NT2/D1 (cell line): ENCODE measurements around the gene C19orf81.

Experiments used
- DNase-seq: peaks from one replicate; pipeline ENCODE4 v3.0.0-alpha.2; 2011; ENCODE audit warnings: low read depth, low spot score
- H3K27me3 ChIP-seq: 2 replicates; pipeline ENCODE4 v1.6.0; 2011; ENCODE audit warnings: mild to moderate bottlenecking; ENCODE audit not compliant: insufficient read length, insufficient read depth
- H3K36me3 ChIP-seq: 2 replicates; pipeline ENCODE4 v1.6.1; 2011; ENCODE audit warnings: mild to moderate bottlenecking, low read length, mixed read lengths; ENCODE audit not compliant: insufficient read depth, insufficient read length
- H3K4me1 ChIP-seq: 2 replicates; pipeline ENCODE4 v1.5.1; 2011; ENCODE audit not compliant: insufficient read depth, insufficient read length
- H3K4me3 ChIP-seq: 2 replicates; pipeline ENCODE4 v1.5.1; 2011; ENCODE audit warnings: low read depth; ENCODE audit not compliant: insufficient read length
- H3K9ac ChIP-seq: 2 replicates; pipeline ENCODE4 v1.6.0; 2011; ENCODE audit warnings: low read depth; ENCODE audit not compliant: insufficient read length
- H3K9me3 ChIP-seq: 2 replicates; pipeline ENCODE4 v1.5.1; 2011; ENCODE audit warnings: mild to moderate bottlenecking, low read length; ENCODE audit not compliant: insufficient read depth
- SUZ12 ChIP-seq: IDR thresholded peaks from 2 replicates; pipeline ENCODE4 v1.6.1; 2011; ENCODE audit not compliant: insufficient read length, insufficient read depth; ENCODE audit errors: extremely low read depth
- YY1 ChIP-seq: IDR thresholded peaks from 2 replicates; pipeline ENCODE4 v1.6.1; 2011; ENCODE audit not compliant: insufficient read length, insufficient read depth
- ZNF274 ChIP-seq: IDR thresholded peaks from 2 replicates; pipeline ENCODE4 v1.6.1; 2011; ENCODE audit warnings: mild to moderate bottlenecking, low read depth, low read length

C19orf81 gene

DNA sequence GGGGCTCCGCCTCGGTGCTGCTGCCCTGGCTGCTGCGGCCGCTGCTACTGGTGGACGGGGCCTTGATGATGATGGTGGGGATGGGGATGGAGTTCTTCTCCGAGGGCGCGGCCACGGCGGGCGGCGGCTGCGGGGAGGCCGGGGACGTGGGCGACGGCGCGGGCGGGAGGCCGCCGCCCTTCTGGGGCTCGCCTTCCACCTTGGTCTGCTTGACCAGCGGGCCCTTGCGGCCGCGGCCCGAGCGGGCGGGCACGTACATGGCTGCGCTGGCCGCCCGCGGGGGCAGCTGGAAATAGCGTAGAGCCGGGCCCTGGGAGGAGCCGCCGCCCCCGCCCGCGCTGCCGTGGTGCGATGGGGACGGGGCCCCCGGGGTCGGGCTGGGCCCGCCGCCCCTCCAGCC lies 19.2 kb downstream of the C19orf81 start:
- no peak for DNase-seq
- TF ChIP-seq ZNF274 (no peak), YY1 (no peak), SUZ12 (no peak)
- peaks cover 7% of the 10 kb centered on the region; the same call in 1 of the 2 replicates for H3K9me3 ChIP-seq
- H3K4me3 ChIP-seq, result peak overlapping the region; percentile 24
- no peak overlapping the region for H3K9ac ChIP-seq
- H3K4me1 ChIP-seq, result peaks cover 4% of the 10 kb centered on the region
- H3K27me3 ChIP-seq, result peaks cover 20% of the 10 kb centered on the region
- no peaks in the 10 kb centered on the region for H3K36me3 ChIP-seq

DNA sequence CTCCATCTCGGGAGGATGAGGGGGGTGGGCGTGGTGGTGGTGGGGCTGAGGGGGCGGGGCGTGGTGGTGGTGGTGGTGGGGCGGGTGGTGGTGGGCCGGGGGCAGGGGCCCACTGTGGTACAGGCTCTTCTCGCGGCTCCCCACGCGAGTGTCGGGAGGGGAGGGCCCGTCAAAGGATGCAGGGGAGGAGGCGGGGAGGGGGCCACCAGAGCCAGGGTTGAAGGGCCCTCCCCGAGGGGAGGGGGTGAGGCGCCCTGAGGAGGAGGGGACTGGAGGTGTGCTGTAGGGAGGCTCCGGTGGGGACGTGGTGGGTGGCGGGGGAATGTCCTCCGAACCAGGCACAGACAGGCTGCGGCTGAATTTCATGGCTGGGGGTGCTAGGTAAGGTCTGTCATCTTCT lies 19.6 kb downstream of the C19orf81 start:
- Histone ChIP-seq H3K36me3 (no peaks in the 10 kb centered on the region), H3K9me3 (peaks cover 7% of the 10 kb centered on the region; the same call in 1 of the 2 replicates), H3K4me3 (no peak overlapping the region), H3K9ac (no peak overlapping the region), H3K4me1 (peaks cover 4% of the 10 kb centered on the region), H3K27me3 (peaks cover 20% of the 10 kb centered on the region)
- TF ChIP-seq YY1, result no peak
- no peak for TF ChIP-seq SUZ12
- no peak for TF ChIP-seq ZNF274
- DNase-seq, result no peak

DNA sequence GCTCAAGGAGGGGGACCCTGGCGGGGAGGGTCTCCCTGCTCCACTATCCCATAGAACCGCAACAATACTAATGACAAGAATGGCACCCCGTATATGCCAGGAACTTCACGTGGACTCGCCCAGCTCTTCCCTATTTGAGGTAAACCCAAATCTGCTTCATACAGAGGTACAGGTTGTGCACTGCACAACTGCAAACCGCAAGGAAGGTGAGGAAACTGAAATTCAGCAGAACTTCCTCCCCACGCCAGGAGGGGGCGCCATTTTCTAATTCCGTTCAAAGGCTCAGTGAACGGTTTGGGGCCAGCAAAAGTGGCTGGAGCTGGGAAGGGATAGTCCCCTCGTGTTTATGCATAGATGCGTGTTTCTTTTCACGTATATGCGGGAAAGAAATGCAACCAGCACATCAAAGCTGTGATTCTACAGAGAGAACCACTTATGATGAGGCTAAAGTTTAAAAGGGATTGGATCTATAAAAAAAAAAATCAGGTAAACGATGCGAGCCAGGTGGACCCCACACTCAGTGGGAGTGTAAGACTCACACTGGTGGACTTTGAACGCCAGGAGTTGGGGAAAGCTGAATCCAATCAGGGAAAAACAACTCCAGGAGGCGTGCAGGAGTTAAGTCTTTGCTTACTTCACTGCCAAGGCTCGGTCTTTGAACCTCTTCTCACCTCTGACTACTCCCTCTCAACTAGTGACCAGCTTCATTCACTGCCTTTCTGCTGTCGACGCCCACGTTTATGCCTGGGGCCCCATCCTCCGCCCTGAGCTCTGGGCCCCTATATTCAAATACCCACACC lies 20.3 kb downstream of the C19orf81 start:
- H3K27me3 ChIP-seq, result peaks cover 20% of the 10 kb centered on the region
- DNase-seq, result no peak

DNA sequence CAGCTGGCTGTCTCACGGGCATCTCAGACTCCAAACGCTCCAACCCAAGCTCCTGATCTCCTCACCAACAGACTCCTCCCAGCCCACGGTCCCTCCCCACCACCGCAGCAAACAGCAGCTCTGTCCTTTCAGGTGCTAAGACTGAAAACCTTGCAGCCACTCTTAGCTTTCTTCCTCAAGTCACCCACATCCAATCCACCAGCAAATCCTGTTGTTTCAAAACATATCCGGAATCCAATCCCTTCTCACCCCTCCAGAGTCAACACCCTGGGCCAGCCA lies 20.8 kb downstream of the C19orf81 start:
- H3K9me3 ChIP-seq, result no peaks in the 10 kb centered on the region
- no peak for DNase-seq
- no peak overlapping the region for H3K9ac ChIP-seq
- no peaks in the 10 kb centered on the region for H3K36me3 ChIP-seq
- H3K4me1 ChIP-seq, result peaks cover 6% of the 10 kb centered on the region
- no peak overlapping the region for H3K4me3 ChIP-seq
- no peak for TF ChIP-seq YY1
- TF ChIP-seq ZNF274, result no peak
- TF ChIP-seq SUZ12, result no peak
- H3K27me3 ChIP-seq, result peaks cover 20% of the 10 kb centered on the region

More for the DNA sequence above, 20.3 kb downstream of the C19orf81 start:
- Histone ChIP-seq H3K9ac (no peak overlapping the region), H3K4me3 (no peak overlapping the region), H3K9me3 (peaks cover under 1% of the 10 kb centered on the region; the same call in 1 of the 2 replicates), H3K4me1 (peaks cover 6% of the 10 kb centered on the region), H3K36me3 (no peaks in the 10 kb centered on the region)
- no peak for TF ChIP-seq SUZ12
- TF ChIP-seq YY1, result no peak

DNA sequence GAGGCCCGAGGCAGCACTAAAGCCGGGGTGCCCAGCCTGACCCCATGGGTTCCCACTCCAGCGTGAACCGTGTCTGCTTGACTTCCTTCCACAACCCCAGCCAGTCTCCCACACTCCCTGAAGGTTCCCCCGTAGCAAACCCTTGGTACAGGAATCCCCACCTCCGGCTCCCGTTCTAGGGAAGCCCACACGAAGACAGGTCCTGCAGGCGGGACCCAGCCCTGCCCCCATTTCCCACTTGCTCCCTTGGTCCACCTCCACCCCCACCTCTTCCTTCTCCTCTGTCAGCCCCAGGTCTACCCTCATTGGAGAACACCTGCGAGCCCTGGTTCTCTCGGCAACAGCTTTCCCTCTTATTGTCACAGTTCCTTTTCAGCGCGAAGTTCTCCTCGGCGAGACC lies 23.9 kb downstream of the C19orf81 start:
- no peak for DNase-seq
- TF ChIP-seq ZNF274, result no peak
- no peak for TF ChIP-seq YY1
- TF ChIP-seq SUZ12, result no peak
- Histone ChIP-seq H3K9ac (peak overlapping the region; percentile 18), H3K4me3 (no peak overlapping the region), H3K27me3 (peaks cover 6% of the 10 kb centered on the region), H3K36me3 (no peaks in the 10 kb centered on the region), H3K4me1 (peaks cover 5% of the 10 kb centered on the region), H3K9me3 (no peaks in the 10 kb centered on the region)

DNA sequence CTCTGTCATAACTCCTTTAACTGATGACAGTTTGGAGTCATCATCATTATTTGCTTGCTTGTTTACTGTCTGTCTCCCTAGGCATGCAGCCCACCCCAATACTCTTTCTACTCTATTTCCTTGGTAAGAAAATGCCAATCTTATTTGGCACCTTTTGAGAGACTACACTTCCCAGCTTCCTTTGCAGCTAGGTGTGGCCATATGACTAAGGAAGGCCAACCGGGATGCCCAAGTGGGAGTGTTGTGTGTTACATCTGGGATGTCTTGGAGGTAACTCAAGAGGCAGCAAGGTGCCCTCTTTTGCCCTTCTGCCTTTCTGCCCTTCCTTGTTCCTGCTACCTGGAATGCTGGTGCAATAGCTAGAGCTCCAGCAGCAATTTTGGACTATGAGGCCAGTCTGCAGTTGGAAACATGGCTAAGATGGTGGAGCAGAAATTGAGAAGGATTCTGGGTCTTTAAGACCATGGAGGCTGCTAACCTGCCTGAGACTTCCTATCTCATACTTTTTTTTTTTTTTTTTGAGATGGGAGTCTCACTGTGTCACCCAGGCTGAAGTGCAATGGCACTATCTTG lies 27.5 kb downstream of the C19orf81 start:
- no peak overlapping the region for H3K4me3 ChIP-seq
- TF ChIP-seq ZNF274, result no peak
- H3K27me3 ChIP-seq, result peaks cover 21% of the 10 kb centered on the region
- DNase-seq, result no peak
- H3K9ac ChIP-seq, result no peak overlapping the region
- no peaks in the 10 kb centered on the region for H3K36me3 ChIP-seq
- H3K9me3 ChIP-seq, result no peaks in the 10 kb centered on the region
- H3K4me1 ChIP-seq, result peaks cover 8% of the 10 kb centered on the region

DNA sequence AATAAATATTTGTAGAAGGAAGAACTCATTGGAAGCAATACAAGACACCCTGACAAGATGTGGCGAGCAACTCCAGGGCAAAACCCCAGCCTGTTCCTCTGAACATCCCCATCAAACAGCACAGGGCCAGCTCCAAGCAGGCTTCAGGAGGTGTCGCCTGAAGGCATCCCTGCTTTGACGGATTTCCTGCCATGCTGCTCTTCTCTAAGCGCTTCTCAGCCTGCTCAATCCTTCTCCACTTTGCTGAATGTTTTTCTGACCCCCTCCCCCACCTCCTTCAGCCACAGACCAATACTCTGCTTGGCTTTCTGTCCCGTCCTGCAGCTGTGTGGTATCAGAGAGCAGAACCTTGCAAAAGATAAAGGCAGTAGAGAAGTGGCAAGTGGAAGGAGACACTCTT lies 28.4 kb downstream of the C19orf81 start:
- Histone ChIP-seq H3K27me3 (peaks cover 21% of the 10 kb centered on the region), H3K36me3 (no peaks in the 10 kb centered on the region), H3K9me3 (no peaks in the 10 kb centered on the region), H3K4me3 (no peak overlapping the region), H3K4me1 (peaks cover 8% of the 10 kb centered on the region), H3K9ac (no peak overlapping the region)
- TF ChIP-seq YY1 (no peak), SUZ12 (no peak), ZNF274 (no peak)
- no peak for DNase-seq
